ENCODE measurements around the gene TYR.
"Not testable (repeated sequence)": the region's sequence is repeated elsewhere in the genome, so short reads cannot be mapped to it uniquely, and the experiment has no call there.

TYR gene

GRCh38 chr11:89177691-89178231 lies at the start of gene TYR:
Gene TYR (plus strand): TSS chr11:89177875. CDS start chr11:89177954, 79 bp downstream.
- no peak for DNase-seq (ENCODE audit: low spot score)

DNA sequence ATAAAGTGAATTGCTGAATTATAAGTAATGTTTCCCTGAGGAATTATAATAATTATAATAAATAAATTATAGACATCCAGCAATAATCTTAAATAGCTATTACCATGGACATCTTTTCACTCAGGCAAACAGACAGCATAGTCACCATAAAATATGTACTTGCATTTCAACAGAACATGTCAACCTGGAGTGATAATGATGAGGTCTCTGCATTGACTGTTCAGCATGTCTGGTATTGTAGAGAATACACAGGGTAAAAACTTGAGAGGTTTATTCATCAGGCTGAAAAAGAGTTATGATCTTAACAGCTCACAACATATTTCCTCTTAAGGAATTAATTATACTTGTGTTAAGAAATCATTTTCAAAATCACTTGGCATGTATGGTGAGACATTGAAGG lies 41.1 kb upstream of the TYR start:
- DNase-seq (ENCODE audit: low spot score): no peak

DNA sequence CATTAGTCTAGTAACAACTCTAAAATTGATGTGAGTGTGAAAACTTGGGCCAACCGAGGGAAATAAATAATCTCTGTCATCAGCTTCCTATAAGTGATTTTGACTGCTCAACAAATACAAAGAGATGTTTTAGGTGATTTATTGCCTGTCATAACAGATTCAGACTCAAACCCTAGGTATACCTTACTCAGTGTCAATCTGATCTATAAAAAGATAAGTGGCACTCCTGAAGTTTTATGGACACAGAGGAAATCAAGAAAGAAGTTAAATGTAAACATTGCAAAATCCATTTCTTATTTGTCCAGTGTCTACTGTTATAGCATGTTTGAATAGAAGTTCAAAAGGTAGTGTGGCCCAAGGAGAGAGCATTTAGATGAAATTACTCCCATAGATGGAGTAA lies 30.4 kb upstream of the TYR start:
- no peak for DNase-seq (ENCODE audit: low spot score)

GRCh38 chr11:89159974-89160373 lies 17.7 kb upstream of the TYR start:
- no peak for DNase-seq (ENCODE audit: low spot score)

DNA sequence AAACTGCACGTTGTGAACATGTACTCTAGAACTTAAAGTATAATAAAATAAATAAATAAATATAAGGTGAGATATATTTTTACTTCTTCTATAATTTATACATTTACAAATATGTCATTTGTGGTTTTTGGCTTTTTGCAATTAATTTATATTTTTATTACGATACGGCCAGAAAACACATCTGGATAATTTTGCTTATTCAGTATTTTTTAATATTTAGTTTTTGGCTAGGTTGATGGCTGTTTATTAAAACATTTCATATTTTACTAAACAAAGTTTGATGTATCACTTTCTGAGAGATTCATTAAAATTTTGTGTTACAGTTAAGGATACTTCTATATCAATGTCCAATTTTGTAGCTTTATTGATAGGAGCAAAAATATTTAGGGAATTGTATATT lies 15.7 kb upstream of the TYR start:
- DNase-seq (ENCODE audit: low spot score): no peak

DNA sequence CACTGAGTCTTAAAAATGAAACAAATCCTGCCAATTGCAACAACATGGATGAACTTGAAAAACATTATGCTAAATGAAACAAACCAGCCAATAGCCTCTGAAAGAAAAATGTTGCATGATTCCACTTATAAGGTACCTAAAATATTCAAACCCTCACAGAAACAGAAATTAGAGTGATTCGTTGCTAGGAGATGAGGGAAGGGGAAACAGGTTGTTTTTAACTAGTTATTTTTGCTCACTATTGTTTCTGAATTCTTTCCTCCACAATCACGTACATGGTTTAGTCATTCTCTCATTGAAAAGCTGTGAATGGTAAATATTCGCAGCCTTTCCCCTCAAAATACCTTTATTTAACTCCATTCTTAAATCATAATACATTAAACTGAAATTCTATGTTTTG lies 14.0 kb upstream of the TYR start:
- no peak for DNase-seq (ENCODE audit: low spot score)

GRCh38 chr11:89168396-89168795 lies 9.3 kb upstream of the TYR start:
- DNase-seq (ENCODE audit: low spot score): no peak

GRCh38 chr11:89175796-89176195 lies 1.9 kb upstream of the TYR start:
- DNase-seq (ENCODE audit: low spot score): no peak

DNA sequence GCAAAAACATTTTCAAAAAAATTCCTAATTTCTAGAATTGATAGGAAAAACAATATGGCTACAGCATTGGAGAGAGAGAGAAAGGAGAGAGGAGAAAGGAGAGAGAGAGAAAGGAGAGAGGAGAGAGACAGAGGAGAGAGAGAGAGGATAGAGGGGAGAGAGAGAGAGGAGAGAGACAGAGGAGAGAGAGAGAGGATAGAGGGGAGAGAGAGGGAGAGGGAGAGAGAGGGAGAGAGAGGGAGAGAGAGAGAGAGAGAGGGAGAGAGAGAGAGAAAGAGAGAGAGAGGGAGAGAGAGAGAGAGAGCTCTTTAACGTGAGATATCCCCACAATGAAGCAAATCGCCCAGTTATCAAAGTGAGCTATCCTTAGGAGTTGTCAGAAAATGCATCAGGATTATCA lies 737 bp upstream of the TYR start:
- DNase-seq (ENCODE audit: low spot score): no peak

DNA sequence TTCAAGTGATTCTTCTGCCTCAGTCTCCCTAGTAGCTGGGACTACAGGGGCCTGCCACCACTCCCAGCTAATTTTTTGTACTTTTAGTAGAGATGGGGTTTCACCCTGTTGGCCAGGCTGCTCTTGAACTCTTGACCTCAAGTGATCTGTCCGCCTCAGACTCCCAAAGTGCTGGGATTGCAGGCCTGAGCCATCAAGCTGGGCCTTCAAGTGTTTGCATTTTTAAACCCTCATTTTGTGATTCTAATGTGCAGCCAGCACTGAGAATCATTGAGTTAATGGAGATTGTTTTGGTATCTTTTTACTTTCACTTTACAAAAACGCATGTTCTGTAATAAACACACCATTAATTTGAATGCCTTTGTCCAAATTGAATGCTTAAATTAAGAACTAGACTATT lies 3.4 kb downstream of the TYR start:
- no peak for DNase-seq (ENCODE audit: low spot score)

- DNase-seq (ENCODE audit: low spot score): no peak
Measured at GRCh38 chr11:89182773-89183518, 5.3 kb downstream of the TYR start.

DNA sequence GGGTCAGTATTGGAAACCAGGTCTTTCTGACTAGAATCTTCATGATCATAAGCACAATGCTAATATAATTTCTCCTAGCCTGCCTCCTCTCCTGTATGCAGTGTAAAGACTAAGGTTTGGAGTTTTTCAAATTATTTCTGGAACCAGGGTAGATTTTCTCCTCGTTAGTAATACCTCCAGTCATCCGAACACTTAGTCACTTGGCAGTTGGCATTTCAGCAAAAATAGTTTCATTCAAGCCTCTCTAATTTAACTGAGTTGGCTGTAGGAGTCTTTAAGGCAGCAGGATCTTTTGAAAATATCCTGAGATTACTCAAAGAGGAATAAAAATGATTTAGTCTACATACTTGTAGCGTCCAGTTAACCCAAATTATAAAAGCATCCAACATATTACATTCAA lies 6.3 kb downstream of the TYR start:
- no peak for DNase-seq (ENCODE audit: low spot score)

DNA sequence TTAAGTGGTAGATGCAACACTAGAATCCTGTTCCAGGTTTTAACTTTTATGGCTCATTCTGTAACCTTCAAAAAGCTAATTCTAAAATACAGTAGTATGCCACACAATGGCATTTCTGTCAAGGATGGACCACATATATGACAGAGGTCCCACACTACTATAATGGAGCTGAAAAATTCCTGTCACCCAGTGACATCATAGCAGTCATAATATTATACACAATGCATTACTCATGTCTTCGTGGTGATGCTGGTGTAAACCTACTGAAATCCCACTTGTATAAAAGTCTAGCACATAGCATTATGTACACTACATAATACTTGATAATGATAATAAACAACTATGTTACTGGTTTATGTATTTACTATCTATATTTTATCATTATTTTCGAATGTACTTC lies 12.1 kb downstream of the TYR start:
- DNase-seq (ENCODE audit: low spot score): no peak

- no peak for DNase-seq (ENCODE audit: low spot score)
Measured at GRCh38 chr11:89201138-89201537, 23.5 kb downstream of the TYR start.

GRCh38 chr11:89203814-89204213 lies 26.1 kb downstream of the TYR start:
- DNase-seq (ENCODE audit: low spot score): no peak

DNA sequence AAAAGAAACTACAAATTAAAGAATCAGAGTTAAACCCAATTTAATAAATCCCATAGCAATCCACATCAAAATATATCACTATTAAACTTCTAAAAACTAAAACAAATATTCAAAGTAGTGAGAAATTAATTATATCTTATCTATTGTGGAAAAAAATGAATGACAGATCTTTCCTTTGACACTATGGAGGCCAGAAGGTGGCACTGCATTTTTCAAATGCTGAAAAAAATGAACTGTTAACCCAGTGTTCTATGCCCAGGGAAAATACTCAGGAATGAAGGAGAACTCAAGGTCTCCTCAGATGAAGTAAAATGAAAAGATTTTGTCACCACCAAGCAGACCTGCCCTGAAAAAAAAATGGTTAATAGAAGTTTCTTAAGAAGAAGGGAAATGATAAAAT lies 27.7 kb downstream of the TYR start:
- DNase-seq (ENCODE audit: low spot score): no peak

GRCh38 chr11:89220684-89221339 lies 43.1 kb downstream of the TYR start:
- DNase-seq (ENCODE audit: low spot score): no peak

GRCh38 chr11:89235083-89235482 lies 57.4 kb downstream of the TYR start:
- DNase-seq (ENCODE audit: low spot score): no peak

- DNase-seq (ENCODE audit: low spot score): no peak
Measured at GRCh38 chr11:89235976-89236375, 58.3 kb downstream of the TYR start.

DNA sequence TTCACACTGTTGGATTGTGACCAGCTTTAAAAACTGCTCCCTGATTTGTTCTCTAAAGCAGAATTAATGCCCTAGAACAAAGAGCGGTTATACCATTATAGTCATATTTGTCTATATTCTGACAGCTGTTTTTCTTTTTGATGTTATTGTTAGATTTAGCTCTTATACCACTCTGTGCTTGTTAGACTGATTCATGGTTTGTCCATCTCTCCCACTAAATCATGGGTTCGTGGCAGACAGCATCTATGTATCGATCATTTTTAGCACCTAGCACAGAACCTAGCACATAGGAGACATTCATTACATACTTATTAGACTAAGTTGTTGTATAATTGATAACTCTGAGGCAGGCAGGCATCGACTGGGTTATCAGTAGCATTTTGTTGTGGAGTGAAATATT lies 69.3 kb downstream of the TYR start:
- DNase-seq (ENCODE audit: low spot score): not testable (repeated sequence)

GRCh38 chr11:89249196-89249595 lies 71.5 kb downstream of the TYR start:
- no peak for DNase-seq (ENCODE audit: low spot score)

DNA sequence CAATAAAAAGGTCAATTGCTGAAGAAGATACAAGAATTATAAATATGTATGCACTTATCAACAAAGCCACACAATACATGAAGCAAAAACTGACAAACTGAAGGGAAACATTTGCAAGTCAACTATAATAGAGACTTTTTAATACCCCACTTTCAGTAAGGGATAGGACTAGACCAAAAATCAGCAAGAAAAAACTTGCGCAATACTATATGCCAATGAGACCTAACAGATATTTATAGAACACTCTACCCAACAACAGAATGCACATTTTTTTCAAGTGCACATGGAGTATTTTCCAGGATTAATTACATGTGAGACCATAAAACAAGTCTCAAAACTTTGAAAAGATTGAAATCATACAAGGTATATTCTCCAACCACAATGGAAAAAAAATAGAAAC lies 83.8 kb downstream of the TYR start:
- not testable (repeated sequence) for DNase-seq (ENCODE audit: low spot score)

DNA sequence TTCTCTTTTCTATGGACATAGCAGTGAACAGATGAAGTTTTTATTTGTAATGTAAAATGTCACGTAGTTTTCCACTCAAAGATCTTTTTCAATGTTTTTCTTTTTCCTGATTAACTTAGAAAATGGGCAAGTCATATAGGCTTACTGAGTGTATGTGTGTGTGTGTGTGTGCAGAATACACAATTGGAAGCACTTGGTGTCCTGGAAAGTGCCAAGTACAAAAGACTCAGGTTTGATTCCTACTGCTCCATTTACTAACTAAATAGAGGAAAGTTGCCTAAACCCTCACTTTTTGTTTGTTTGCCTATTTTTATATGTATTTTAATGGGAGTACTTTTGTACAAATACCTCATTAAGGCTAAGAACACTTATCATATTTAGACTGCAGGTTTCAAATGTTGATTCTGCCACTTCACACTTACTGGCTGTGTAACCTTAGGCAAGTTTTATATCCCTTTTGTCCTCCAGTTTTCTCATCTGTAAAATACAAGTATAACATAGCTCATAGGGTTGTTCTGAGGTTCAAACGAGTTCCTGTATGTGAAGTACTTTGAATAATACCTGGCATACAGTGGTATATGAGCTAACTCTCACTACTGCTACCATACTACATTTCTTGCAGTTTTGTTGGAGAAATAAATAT lies 90.1 kb downstream of the TYR start:
- DNase-seq (ENCODE audit: low spot score): no peak
